Measurements from ENCODE around the gene PRDX6.

The PRDX6 gene

GRCh38 chr1:173477286-173478093 lies at the start of gene PRDX6:
PRDX6 (plus strand) TSS chr1:173477335; CDS start chr1:173477398, 63 bp downstream.
- H3K9me3 ChIP-seq (ENCODE audit: severe bottlenecking) = no peaks in the 10 kb centered on the region
- peak; percentile 50 for DNase-seq
- H3K27me3 ChIP-seq (ENCODE audit: insufficient read depth, low read depth, severe bottlenecking) = no peaks in the 10 kb centered on the region
- peaks cover 42% of the 10 kb centered on the region for H3K36me3 ChIP-seq
- peak within 1 kb of the TSS; percentile 91 for H3K27ac ChIP-seq
- TF ChIP-seq CTCF (IDR thresholded peaks at IDR 0.05; ENCODE audit: low read depth, low read length) = no peak
- H3K4me3 ChIP-seq (ENCODE audit: low read depth, low read length) = peak within 1 kb of the TSS; percentile 96

GRCh38 chr1:173429471-173430402 lies 47.4 kb upstream of the PRDX6 start:
- no peak overlapping the region for H3K27ac ChIP-seq
- H3K9me3 ChIP-seq (ENCODE audit: severe bottlenecking) = no peaks in the 10 kb centered on the region
- no peaks in the 10 kb centered on the region for H3K36me3 ChIP-seq
- peak; percentile 71 for TF ChIP-seq CTCF (IDR thresholded peaks at IDR 0.05; ENCODE audit: low read depth, low read length)
- no peak overlapping the region for H3K4me3 ChIP-seq (ENCODE audit: low read depth, low read length)
- DNase-seq = peak; percentile 71
- H3K27me3 ChIP-seq (ENCODE audit: insufficient read depth, low read depth, severe bottlenecking) = no peaks in the 10 kb centered on the region

GRCh38 chr1:173430677-173431303 lies 46.3 kb upstream of the PRDX6 start:
- no peak for TF ChIP-seq CTCF (IDR thresholded peaks at IDR 0.05; ENCODE audit: low read depth, low read length)
- H3K9me3 ChIP-seq (ENCODE audit: severe bottlenecking) = no peaks in the 10 kb centered on the region
- H3K27ac ChIP-seq = no peak overlapping the region
- DNase-seq = no peak
- H3K4me3 ChIP-seq (ENCODE audit: low read depth, low read length) = no peak overlapping the region
- no peaks in the 10 kb centered on the region for H3K27me3 ChIP-seq (ENCODE audit: insufficient read depth, low read depth, severe bottlenecking)
- H3K36me3 ChIP-seq = no peaks in the 10 kb centered on the region

GRCh38 chr1:173431304-173432045 lies 45.7 kb upstream of the PRDX6 start:
- Histone ChIP-seq H3K27me3 (ENCODE audit: insufficient read depth, low read depth, severe bottlenecking) (no peaks in the 10 kb centered on the region), H3K4me3 (ENCODE audit: low read depth, low read length) (no peak overlapping the region), H3K27ac (no peak overlapping the region), H3K9me3 (ENCODE audit: severe bottlenecking) (no peaks in the 10 kb centered on the region), H3K36me3 (no peaks in the 10 kb centered on the region)
- DNase-seq = peak; percentile 95
- TF ChIP-seq CTCF (IDR thresholded peaks at IDR 0.05; ENCODE audit: low read depth, low read length) = peak; percentile 86

- TF ChIP-seq CTCF (IDR thresholded peaks at IDR 0.05; ENCODE audit: low read depth, low read length) = no peak
- Histone ChIP-seq H3K27ac (no peak overlapping the region), H3K9me3 (ENCODE audit: severe bottlenecking) (no peaks in the 10 kb centered on the region), H3K27me3 (ENCODE audit: insufficient read depth, low read depth, severe bottlenecking) (no peaks in the 10 kb centered on the region), H3K4me3 (ENCODE audit: low read depth, low read length) (no peak overlapping the region), H3K36me3 (no peaks in the 10 kb centered on the region)
- no peak for DNase-seq
Observed at GRCh38 chr1:173432331-173432730, 44.8 kb upstream of the PRDX6 start.
